Small intestine (tissue), 7 donors: ENCODE results near the gene SEL1L3. TPM values are rescaled to one million over a fixed set of nuclear protein-coding genes. Genes with fewer than 3 reads are reported as not detected.
"Not testable (repeated sequence)": the region's sequence is repeated elsewhere in the genome, so short reads cannot be mapped to it uniquely, and the experiment has no call there.

Experiments
- DNase-seq, 2 donors: peaks; one replicate each; pipeline versions ENCODE4 v3.0.0 to v3.0.0-alpha.2; 2013
- FAIRE-seq: peaks from 2 replicates; lab custom pipeline; 2012; peaks lifted over from hg19 to GRCh38; lab: Jason Lieb, UNC
- H3K27ac ChIP-seq, 3 donors: one replicate each; pipeline ENCODE4 v1.5.1; 2013; ENCODE audit warnings: low read length in 2 of 3, mild to moderate bottlenecking in 2 of 3, control low read depth in 1 of 3, inconsistent platforms in 1 of 3, low read depth in 1 of 3, moderate library complexity in 1 of 3
- H3K27me3 ChIP-seq, 3 donors: one replicate each; pipeline ENCODE4 v1.6.1; 2013; ENCODE audit warnings: low read length in 3 of 3, inconsistent platforms in 1 of 3; ENCODE audit not compliant: control insufficient read depth in 3 of 3, insufficient read depth in 3 of 3
- H3K36me3 ChIP-seq, 3 donors: one replicate each; pipeline ENCODE4 v1.6.1; 2013; ENCODE audit warnings: low read length in 3 of 3, inconsistent platforms in 1 of 3, low read depth in 1 of 3, mild to moderate bottlenecking in 1 of 3, moderate library complexity in 1 of 3; ENCODE audit not compliant: control insufficient read depth in 3 of 3, insufficient read depth in 2 of 3
- H3K4me1 ChIP-seq, 3 donors: one replicate each; pipeline ENCODE4 v1.6.1; 2013; ENCODE audit warnings: low read length in 2 of 3, inconsistent platforms in 1 of 3, low read depth in 1 of 3, mild to moderate bottlenecking in 1 of 3, moderate library complexity in 1 of 3; ENCODE audit not compliant: control insufficient read depth in 3 of 3, insufficient read depth in 2 of 3
- H3K4me3 ChIP-seq, 3 donors: one replicate each; pipeline ENCODE4 v1.5.1; 2013; ENCODE audit warnings: low read length in 3 of 3, control low read depth in 1 of 3, inconsistent platforms in 1 of 3, low read depth in 1 of 3, mild to moderate bottlenecking in 1 of 3, moderate library complexity in 1 of 3
- H3K9me3 ChIP-seq, 2 donors: one replicate each; pipeline ENCODE4 v1.6.1; 2013; ENCODE audit warnings: low read depth in 1 of 2, low read length in 1 of 2; ENCODE audit not compliant: control insufficient read depth in 2 of 2, insufficient read depth in 1 of 2
- WGBS, 3 donors: extraction: QIAGEN DNeasy Blood & Tissue Kit; methylation state at CpG; one replicate each; pipeline ENCODE4 v1.1.7; 2013; 5-methylcytosine and 5-hydroxymethylcytosine counted together
- polyA plus RNA-seq, 4 donors: library from polyadenylated mRNA; stranded (reverse) in 3 of 4; unstranded in 1 of 4; fragments of 200-250 nt in 3 of 4; fragments of 120-200 nt in 1 of 4; gene quantifications; one replicate each; pipeline versions ENCODE4 v1.2.1 to v1.2.3, GENCODE V29; 2013
- donor health status: healthy with polysubstance abuse.
- donor health status: control.
- donor health status: control.
- donor health status: Bipolar disorder and iron deficiency.
- donor health status: healthy.

SEL1L3 gene
- polyA plus RNA-seq, 4 donors = 42.7 to 77.5 (median 51.2) TPM

- no peak overlapping the region for H3K4me3 ChIP-seq
- peak overlapping the region in 1 of 3 donors; percentile 57 for H3K27ac ChIP-seq
- H3K27me3 ChIP-seq = no peaks in the 10 kb centered on the region
- no peaks in the 10 kb centered on the region for H3K36me3 ChIP-seq
- H3K4me1 ChIP-seq = no peaks in the 10 kb centered on the region
- no peak for DNase-seq
- no peak for FAIRE-seq
- no peaks in the 10 kb centered on the region for H3K9me3 ChIP-seq
- 87 to 97% (median 97%) methylated on average over 7 of the region's 7 CpGs for WGBS, 3 donors
Observed at GRCh38 chr4:25875281-25875745, 12.5 kb upstream of the SEL1L3 start.

GRCh38 chr4:25874655-25875054, 11.9 kb upstream of the SEL1L3 start:
- H3K9me3 ChIP-seq = no peaks in the 10 kb centered on the region
- no peaks in the 10 kb centered on the region for H3K27me3 ChIP-seq
- no peak for DNase-seq
- H3K36me3 ChIP-seq = no peaks in the 10 kb centered on the region
- 79 to 90% (median 82%) methylated on average over 3 of the region's 3 CpGs for WGBS, 3 donors
- no peak overlapping the region for H3K27ac ChIP-seq
- no peak for FAIRE-seq
- H3K4me1 ChIP-seq = no peaks in the 10 kb centered on the region
- no peak overlapping the region for H3K4me3 ChIP-seq

- WGBS, 3 donors = 31 to 62% (median 46%) methylated on average over 7 of the region's 7 CpGs
- H3K27me3 ChIP-seq = no peaks in the 10 kb centered on the region
- no peak for DNase-seq
- no peaks in the 10 kb centered on the region for H3K9me3 ChIP-seq
- FAIRE-seq = no peak
- H3K27ac ChIP-seq = peak overlapping the region in 1 of 3 donors; percentile 36
- H3K4me3 ChIP-seq = no peak overlapping the region
- H3K36me3 ChIP-seq = no peaks in the 10 kb centered on the region
- no peaks in the 10 kb centered on the region for H3K4me1 ChIP-seq
Observed at GRCh38 chr4:25873632-25874129, 10.9 kb upstream of the SEL1L3 start.

- FAIRE-seq = no peak
- 81 to 87% (median 83%) methylated on average over 13 of the region's 13 CpGs for WGBS, 3 donors
- H3K9me3 ChIP-seq = no peaks in the 10 kb centered on the region
- peak overlapping the region in 1 of 3 donors; percentile 36 for H3K27ac ChIP-seq
- H3K4me1 ChIP-seq = no peaks in the 10 kb centered on the region
- no peaks in the 10 kb centered on the region for H3K27me3 ChIP-seq
- no peak overlapping the region for H3K4me3 ChIP-seq
- DNase-seq = no peak
- H3K36me3 ChIP-seq = no peaks in the 10 kb centered on the region
Observed at GRCh38 chr4:25872851-25873631, 10.3 kb upstream of the SEL1L3 start.

- Histone ChIP-seq H3K27me3 (no peaks in the 10 kb centered on the region), H3K9me3 (no peaks in the 10 kb centered on the region), H3K4me1 (peaks cover 2 to 4% (median 3%) of the 10 kb centered on the region in 3 donors), H3K36me3 (no peaks in the 10 kb centered on the region), H3K4me3 (no peak overlapping the region), H3K27ac (no peak overlapping the region)
- 90 to 96% (median 95%) methylated on average over 2 of the region's 2 CpGs for WGBS, 3 donors
- DNase-seq = no peak
- no peak for FAIRE-seq
Observed at GRCh38 chr4:25870081-25870480, 7.3 kb upstream of the SEL1L3 start.

GRCh38 chr4:25867781-25868294, 5.0 kb upstream of the SEL1L3 start:
- Histone ChIP-seq H3K27me3 (no peaks in the 10 kb centered on the region), H3K4me3 (no peak overlapping the region), H3K36me3 (no peaks in the 10 kb centered on the region), H3K27ac (no peak overlapping the region), H3K9me3 (no peaks in the 10 kb centered on the region), H3K4me1 (peaks cover 7 to 23% (median 12%) of the 10 kb centered on the region in 3 donors)
- DNase-seq = no peak
- FAIRE-seq = no peak
- 78 to 87% (median 86%) methylated on average over 6 of the region's 6 CpGs for WGBS, 3 donors

GRCh38 chr4:25866401-25866800, 3.6 kb upstream of the SEL1L3 start:
- H3K9me3 ChIP-seq, FAIRE-seq, H3K27me3 ChIP-seq, DNase-seq, H3K27ac ChIP-seq, H3K36me3 ChIP-seq, H3K4me3 ChIP-seq: not testable (repeated sequence)
- peaks cover 7 to 24% (median 12%) of the 10 kb centered on the region in 3 donors for H3K4me1 ChIP-seq
- 80 to 90% (median 87%) methylated on average over 4 of the region's 4 CpGs for WGBS, 3 donors

- 13 to 57% (median 39%) methylated on average over 4 of the region's 4 CpGs for WGBS, 3 donors
- DNase-seq = peak; percentile 92 to 99
- Histone ChIP-seq H3K36me3 (no peaks in the 10 kb centered on the region), H3K27ac (peak overlapping the region; percentile 87 to 98 (median 92)), H3K4me3 (no peak overlapping the region), H3K4me1 (peaks cover 7 to 30% (median 15%) of the 10 kb centered on the region in 3 donors), H3K27me3 (no peaks in the 10 kb centered on the region), H3K9me3 (no peaks in the 10 kb centered on the region)
- no peak for FAIRE-seq
Observed at GRCh38 chr4:25865586-25865985, 2.8 kb upstream of the SEL1L3 start.
